Hindlimb muscle (tissue), 1 donor: ENCODE results near the gene ROCK2. TPM values are rescaled to one million over a fixed set of nuclear protein-coding genes. Genes with fewer than 3 reads are reported as not detected.

Source experiments
- DNase-seq: peaks from one replicate; pipeline ENCODE4 v3.0.0-alpha.2; 2013
- polyA plus RNA-seq: library from polyadenylated mRNA; unstranded; fragments of 120-200 nt; gene quantifications from one replicate; pipeline ENCODE4 v1.2.1, GENCODE V29; 2013; ENCODE audit not compliant: insufficient read length

The ROCK2 gene
- polyA plus RNA-seq, result 39.7 TPM

DNA sequence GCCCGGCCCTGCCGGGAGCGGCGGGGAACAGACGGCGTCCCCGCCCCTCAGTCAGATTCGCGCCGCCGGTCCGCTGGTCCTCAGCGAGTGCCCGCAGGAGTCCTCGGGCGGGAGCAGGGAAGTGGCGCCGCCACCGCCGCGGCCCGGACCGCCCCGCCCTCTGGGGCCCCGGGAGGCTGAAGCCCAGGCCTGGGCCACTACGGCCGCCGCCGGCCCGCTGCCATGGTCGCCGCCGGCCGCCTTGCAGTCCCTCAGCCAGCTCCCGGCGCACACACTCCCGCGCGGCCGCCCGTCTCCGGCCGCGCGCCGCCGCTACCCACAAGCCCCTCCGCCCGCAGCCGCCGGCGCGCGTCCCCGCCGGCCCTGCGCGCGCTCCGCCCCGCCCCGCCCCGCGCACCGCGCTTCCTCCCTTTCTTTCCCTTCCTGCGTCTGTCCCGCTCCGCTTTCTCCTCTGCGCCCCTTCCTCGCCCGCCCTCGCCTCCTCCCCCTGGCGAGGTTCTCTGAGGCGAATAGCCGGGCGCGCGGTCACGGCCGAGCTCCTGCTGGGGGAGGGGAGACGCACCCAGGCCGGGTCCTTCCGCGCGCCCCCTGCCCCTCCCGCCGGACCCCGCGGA, at the start of gene ROCK2:
TSS of gene ROCK2 (minus strand) at position 295 of the 614 bp plus-strand sequence. CDS start 500 bp downstream, outside the sequence.
- DNase-seq, result peak; percentile 92

DNA sequence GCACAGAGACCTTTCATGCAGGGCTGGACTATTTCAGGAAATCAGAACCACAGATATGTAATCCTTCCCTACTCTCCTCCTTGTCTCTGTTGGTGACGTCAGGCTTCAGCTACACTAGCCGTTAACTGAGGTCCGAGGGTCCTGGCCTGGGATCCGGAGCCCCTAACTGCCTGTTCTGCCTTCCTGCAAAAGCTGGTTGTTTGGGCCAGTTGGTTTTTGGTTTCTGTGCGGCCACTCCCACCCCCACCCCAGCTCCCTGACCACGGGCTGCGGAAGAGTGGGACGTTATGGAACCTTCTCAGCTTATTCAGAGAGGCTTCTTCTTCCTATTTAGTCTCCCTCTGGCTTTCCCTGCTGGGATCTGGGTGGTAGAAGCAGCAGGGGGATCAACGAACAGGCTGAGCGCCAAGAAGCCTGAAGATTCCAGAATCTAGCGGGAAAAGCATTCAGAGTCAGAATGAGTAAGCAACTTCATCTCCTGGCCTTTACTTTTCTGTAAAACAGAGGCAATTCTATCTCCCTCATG, 49.3 kb upstream of the ROCK2 start:
- DNase-seq, result no peak

DNA sequence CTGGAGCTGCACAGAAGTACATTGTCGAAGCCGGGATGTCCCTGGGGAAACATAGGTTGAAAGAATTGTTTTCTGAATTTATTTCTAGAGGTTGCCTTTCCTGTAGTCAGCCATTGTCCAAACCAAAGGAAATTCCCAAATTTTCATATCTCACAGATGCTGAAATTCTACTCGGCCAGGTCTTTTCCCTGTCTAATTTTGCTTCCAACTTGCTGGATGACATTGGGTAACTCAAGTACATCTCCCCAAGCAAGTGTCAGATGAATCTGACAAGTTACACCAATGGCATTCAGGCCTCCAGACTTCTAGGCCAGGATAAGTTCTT, 47.5 kb upstream of the ROCK2 start:
- no peak for DNase-seq

DNA sequence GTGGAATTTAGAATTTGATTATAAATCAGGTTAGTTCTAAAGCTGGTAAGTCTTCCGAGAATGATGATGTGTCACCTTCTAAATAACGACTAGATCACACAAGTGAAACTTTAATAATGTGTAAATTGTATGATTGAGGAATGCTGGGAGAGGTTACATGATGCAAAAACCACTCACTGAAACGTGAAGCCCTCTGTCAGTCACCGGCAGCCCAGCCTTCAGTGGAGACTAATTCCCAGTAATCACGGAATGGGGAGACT, 45.9 kb upstream of the ROCK2 start:
- DNase-seq, result no peak

DNA sequence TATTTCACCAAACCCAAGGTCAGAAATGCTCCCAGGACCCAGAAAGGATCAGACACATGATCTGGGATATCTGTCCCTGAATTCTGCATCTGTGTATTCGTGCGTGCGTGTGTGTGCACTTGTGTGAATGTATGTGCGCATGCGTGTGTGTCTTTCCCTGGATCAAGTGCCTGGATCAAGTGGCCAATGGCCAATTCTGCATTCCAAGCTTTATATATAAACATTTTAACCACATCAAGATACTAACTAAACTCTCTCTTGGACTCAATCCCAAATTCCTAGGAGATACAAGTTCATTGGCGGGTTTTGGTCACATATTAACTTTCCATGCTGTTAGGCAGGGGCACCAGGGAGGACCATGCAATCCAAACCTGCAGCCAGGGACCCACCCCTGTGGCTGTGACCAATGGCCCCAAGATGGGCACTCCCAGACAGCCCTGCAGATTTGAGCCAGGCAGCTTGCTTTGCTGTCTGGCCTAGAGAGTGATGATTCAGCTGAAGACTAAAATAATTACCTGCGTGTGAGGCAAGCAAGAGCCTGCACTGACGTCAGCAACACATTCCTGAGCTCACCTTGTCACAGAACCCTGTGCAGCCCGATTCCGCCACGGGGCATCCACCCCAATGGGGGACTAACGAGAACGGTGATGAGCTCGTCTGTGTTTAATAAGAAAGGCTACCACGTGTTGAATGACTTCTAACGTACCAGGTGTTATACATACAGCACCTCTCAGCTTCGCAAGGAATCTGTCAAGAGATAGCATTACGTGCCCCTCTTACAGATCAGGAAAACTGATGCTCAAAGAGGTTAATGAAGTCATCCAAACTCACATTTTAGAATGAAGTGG, 45.3 kb upstream of the ROCK2 start:
- no peak for DNase-seq

DNA sequence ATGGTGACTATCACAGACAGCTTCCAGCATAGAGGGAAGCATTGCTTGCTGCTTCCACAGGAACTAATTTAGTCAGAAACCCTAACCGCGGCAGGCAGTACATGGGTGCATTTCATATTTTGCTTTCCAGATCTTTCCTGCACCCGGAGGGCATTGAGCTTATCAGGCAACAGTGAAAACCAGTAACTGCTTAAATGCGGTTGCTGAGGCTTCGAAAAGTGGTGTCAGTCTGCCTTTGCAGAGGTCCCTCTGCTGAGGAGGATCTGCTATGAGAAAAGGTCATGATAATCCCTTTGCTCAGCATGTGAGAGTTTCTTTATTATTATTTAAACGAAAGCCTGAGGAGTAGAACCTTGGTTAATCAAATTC, 44.6 kb upstream of the ROCK2 start:
- no peak for DNase-seq

DNA sequence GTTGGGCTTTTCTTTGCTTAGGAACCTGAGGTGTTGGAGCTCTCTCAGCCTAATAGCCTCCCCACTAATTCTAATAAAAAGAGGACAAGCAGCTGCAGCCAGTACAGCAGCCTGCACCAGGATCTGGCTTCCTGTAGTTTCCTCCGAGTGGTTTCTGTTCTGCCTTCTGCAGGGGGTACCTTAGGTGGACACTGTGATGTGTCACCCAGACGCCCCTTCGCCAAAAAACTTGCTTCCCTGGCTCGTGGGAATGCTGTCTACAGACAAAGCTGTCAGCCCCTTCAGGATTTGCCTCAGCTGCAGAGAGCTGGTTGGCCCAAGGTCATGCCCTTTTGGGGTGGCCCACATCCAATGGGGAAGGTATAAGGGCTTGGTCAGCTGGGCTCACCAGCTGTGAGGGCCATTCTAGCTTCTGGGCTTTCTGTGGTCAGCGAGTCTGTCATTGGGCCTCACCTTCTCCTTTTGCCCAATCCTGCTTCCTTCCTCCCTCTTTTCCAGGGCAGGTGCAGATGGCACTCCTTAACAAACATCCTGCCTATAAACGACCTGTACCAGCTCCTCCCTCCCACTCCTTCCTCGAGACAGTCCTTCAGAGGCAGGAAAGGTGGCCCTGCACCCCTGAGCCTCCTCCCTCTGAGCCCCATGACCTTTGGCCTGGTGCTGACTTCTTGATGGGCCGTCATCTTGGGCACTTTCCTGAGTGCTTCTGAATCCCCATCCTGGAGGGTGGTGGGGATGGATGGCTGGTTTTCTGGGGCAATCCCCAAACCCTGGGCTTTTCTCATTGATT, 44.0 kb upstream of the ROCK2 start:
- DNase-seq, result no peak

DNA sequence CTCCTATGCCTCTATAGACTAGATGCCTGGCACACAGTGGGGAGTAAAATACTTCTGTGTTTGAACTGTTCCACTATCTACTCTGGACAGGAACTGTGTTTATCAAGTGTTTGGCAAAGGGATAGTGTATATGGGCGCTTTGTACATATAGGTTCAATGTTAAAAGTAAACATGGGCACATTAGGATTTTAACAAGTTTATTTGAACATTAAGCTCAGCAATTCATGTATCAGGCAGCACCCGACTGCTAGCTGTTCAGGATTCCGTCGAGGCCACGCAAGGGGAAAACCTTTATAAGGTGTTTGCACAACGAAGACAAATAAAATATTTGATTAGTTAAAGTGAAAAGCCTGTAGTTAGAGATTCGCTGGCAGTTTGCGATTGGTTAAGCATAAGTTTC, 43.4 kb upstream of the ROCK2 start:
- no peak for DNase-seq

DNA sequence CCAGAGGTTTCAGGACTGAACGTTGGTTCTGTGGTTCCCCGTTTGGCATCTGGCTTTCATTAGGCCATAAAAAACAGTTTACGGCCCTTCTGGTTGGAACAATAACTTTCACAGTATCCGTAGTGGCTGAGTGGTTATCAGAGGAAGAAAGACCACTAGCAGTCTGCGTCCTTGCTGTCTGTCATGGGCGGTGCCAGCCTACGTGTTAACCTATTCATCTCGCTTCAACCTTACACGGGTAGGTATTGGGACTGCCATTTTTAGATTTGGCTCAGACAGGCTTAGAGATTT, 42.6 kb upstream of the ROCK2 start:
- DNase-seq, result no peak

DNA sequence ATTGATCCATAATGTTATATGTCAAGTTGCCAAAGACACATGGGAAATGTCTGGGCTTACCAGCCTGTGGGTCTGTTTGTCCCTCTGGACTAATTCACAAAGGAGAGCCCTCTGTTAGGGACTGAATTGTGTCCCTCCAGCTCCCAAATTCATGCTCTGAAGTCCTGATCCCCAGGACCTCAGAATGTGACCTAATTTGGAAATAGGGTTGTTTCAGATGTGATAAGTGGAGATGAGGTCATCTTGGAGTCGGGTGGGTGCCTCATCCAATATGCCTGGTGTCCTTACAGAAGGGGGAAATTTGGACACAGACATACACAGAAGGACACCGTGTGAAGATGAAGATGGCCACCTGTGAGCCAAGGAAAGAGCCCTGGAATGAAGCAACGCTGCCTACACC, 41.4 kb upstream of the ROCK2 start:
- DNase-seq, result no peak

DNA sequence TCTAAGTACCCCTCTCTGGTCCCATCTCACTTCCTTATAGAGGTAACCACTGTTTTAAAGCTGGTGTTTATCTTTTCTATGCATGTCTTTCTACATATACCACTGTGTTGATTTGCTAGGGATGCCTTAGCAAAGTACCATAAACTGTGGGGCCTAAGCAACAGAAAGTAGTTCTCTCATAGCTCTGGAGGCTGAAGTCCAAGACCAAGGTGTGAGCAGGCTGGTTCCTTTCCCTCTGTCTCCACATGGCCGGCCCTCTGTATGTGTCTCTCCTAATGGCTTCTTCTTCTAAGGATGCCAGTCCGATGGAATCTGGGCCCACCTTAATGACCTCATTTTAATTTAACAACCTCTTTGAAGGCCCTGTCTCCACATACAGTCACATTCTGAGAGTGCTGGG, 40.8 kb upstream of the ROCK2 start:
- no peak for DNase-seq

DNA sequence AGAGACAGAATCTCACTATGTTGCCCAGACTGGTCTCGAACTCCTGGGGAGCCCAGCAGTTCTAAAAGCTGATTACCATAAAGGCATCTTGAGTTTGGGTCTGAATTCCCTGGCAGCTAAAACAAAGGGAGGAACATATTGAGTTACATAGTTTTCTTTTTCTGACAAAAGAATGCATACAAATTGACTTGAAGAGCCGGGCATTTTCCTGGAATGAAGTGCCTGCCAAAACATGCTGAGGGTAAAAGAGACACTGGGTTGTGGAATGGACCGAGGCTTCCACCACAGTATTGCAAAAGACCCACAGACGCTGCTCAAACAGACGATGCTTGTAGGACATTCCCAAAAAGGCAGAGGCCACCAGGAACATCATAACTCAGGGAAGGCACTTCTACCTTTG, 35.1 kb upstream of the ROCK2 start:
- DNase-seq, result no peak

DNA sequence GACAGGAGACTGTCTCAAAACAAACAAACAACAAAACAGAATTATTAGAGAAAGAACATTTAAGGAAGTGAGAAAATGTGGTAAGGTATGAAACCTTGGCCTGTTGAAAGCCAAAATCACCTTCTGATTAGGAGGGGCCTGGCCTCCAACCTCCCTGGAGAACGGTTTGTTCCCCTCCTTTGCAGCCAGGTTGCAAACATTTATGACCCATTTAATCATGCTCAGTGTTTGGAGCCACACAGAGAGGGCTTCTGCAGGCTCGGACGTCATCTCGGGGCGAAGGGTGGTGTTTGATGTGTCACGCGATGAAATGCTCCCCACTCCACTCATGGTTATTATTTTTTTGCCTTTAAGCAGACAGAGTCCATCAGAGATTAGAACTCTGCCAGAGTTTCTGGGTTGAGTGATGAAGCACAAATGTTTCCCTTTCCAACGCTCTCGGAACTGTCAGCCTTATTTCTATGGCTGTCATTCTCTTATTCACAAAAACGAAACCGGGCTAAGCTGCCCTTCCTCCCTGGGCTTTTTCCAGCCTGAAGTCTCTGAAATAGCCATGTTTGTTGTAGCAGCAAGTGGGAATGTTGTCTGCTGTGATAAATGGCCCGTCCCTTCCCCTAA, 33.6 kb upstream of the ROCK2 start:
- no peak for DNase-seq

DNA sequence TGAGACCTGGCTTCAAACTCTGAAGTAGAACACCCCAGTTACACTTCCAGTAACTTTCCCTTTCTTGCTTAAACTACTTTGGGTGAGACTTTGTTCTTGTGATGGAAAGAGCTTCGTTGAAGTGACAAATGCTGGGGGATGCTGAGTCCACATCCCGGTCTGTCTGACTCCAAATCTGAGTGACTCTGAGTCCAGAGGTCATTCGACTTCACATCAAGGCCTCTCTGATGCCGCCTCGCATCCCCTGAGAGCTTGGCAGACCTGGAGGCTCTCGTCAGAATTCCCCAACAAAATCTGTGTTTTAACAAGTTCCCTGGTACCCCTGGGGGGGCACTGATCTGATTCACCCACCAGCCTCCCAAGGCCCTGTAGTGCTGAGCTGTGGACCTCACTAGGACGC, 31.6 kb upstream of the ROCK2 start:
- no peak for DNase-seq

DNA sequence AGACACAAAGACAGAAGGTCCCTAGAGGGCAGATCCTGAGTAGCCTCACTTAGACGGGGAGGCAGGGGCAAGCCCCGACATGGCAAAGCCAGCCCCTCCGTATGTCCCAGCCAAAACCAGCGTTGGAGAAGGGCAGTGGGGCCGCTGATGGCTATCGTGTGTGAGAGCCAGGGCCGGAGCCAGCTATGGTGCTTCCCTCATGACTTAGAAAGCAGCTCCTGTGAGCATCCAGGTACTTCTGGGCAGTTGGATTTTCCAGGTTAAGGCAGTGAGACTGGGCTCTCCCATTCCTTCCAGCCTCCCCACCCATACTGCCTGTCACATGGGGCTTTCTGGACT, 31.2 kb upstream of the ROCK2 start:
- DNase-seq, result no peak

DNA sequence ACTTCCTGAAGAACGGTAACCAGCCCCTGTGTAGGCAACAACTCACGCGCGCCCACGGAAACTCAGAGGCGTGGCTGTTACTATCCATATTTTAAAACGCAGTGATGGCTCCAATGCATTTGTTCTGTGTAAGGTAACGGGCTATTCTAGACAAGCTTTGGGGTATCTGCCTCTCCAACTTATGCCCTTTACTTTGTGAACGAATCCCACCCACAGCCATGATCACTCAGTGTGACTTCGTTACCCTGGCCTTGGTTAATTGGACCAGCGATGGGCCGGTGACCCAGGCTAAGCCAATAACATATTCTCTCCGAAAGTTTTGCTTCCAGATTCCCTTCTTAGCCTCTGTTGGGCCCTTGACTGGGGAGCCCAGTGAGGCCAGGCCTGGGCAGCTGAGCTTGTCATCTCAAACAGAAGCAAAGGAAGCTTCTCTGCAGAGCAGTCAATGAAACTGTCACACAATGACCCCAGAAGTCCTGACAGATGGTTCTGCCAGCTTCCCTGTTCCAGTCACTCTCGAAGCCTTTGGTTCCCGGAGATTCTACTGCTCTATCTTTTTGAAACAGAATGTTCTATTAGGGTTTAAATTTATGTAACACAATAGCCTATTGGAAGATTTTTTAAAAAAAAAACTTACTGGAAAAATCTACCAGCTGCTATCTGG, 30.7 kb upstream of the ROCK2 start:
- no peak for DNase-seq

DNA sequence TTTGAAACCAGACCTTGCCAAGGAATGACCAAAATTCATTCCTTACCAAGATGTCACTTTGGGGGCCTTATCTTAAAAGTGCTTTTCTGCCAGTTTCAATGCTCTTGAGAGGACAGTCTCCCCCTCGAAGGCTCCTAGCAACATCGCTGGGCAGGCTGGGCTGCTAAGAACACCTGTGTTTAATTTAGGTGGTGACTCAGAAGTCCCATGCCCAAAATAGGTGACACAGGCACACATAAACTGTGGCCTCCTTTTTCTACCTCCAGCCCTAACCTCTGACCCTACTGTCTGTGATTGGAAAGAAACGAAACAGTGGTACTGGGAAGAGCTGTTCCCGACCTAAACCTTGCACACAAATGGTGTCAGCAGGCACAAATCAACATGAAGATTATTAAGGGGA, 28.7 kb upstream of the ROCK2 start:
- DNase-seq, result no peak

DNA sequence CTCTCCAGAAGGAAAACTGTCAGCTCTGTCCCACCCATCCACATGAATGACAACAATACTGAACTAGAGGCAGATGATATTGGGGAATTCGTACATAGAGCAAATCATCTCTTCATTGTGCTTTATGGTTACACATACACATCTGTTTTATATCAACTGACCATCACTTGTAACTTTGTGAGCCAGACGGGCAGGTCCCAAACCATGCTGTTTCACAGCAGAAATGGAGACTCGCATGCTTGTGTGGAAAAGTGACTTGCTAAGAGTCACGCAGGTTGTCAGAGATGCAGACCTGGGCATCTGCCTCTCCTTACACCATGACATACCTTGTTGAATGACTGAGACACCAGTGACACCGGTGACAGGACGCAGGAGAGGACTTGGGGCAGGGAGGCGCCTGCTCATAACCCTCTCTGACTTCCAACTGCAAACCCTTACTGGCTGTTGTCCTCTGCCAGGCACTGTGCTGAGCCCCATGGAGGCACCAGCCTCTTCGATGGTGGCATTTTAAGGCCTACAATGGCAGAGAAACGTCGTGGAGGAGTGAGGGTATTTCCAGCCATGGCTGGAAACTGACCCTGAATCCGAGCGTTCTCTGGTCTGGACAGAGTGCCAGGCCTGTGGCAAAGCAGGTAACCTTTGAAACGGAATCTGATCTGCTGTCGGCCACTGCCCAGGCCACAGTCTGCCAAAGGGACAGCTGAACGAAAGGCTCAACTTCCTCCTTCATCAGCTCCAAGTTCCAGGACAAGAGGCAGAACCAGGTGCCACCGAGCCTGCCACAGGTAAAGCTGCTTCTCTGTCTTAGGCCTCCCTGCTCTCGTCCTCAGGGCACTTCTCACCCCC, 26.9 kb upstream of the ROCK2 start:
- no peak for DNase-seq

DNA sequence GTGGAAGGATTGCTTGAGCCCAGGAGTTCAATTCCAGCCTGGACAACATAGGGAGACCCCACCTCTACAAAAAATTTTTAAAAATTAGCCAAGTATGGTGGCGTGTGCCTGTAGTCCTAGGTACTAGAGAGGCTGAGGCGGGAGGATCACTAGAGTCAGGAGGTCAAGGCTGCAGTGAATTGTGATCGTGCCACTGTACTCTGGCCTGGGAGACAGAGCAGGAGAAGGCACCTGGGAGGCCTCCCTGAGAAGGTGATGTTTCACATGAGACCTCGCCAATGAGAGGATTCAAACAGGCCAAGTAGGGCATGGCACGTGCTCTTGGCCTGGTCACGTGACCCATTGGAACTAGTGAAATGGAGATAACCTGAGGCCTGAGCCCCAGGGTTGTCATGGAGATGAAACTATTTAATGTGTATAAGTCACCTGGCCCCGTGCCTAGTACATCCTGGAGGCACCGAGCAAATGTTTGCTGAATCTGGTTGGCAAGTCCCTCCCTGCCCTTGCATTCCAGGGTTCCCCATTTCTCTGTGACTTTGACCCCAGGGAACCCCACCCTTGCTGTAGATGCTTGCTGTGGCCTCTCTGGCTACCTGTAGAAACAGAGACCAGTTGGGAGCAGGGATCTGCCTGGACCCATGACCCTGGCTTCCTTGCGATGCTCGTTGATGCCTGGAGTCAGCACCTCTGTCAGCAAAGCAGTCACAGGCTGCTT, 26.1 kb upstream of the ROCK2 start:
- no peak for DNase-seq

DNA sequence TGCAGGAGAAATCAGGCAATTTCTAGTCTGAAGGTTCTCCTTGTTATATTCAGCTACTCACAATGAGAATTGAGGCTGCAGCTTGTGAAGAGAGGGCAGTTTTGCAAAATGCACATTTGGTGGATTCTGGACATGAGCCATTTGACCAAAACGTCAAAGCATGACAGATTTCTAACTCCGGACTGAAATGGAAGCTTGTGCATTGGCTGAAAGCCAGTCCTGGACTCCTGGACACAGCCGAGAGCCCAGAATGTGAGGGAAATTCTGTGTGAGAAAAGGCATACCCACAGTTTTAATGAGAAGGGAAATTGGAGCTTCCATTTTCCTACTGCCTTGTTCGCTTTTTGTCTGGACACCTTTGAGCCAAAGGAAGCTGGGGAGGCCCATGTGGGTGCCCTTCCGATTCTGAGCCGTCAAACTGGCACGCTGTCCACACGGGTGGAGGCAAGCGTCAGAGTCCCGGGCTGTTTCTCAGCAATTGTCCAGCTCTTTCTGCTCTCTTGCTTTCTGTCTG, 23.7 kb upstream of the ROCK2 start:
- DNase-seq, result no peak

DNA sequence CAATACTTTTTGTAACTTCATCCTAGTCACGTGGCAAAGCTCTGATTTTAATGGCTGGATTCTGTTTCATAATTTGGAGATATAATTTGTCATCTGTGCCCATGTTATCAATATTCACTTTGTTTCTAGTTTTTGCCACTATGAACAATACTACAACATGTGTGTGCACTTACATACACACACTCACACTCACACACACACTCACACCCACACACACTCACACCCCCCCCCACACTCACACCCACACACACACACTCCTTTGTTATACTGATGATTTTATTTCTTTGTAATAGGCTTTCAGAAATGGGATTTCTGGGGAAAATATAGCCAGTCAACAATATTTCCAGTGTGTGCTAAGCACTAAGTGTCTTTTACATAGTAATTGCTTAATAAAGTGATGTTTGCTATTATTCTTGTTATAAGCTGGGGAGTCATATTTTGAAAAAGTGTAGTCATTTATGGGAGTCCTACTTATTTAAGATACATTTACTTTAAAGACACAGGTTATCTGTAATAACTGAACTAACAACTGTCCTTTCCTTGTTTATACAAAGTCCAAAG, 22.8 kb upstream of the ROCK2 start:
- no peak for DNase-seq
